ENCODE data around the gene PAPOLA.

PAPOLA gene

GRCh38 chr14:96583569-96584041 is 81.4 kb downstream of the PAPOLA start:
- no peak overlapping the region for H3K4me3 ChIP-seq (ENCODE audit: low read depth, low read length)
- DNase-seq (ENCODE audit: low read depth) = no peak
- TF ChIP-seq CTCF (IDR thresholded peaks at IDR 0.05; ENCODE audit: insufficient read depth, low read depth, low read length, missing control alignments) = no peak

- peak; percentile 72 for DNase-seq (ENCODE audit: low read depth)
- no peak overlapping the region for H3K4me3 ChIP-seq (ENCODE audit: low read depth, low read length)
- peak; percentile 53 for TF ChIP-seq CTCF (IDR thresholded peaks at IDR 0.05; ENCODE audit: insufficient read depth, low read depth, low read length, missing control alignments)
Observed at GRCh38 chr14:96584199-96584906, 82.2 kb downstream of the PAPOLA start.

GRCh38 chr14:96584907-96585671 is 82.9 kb downstream of the PAPOLA start:
- H3K4me3 ChIP-seq (ENCODE audit: low read depth, low read length) = no peak overlapping the region
- TF ChIP-seq CTCF (IDR thresholded peaks at IDR 0.05; ENCODE audit: insufficient read depth, low read depth, low read length, missing control alignments) = no peak
- DNase-seq (ENCODE audit: low read depth) = no peak

- no peak for DNase-seq (ENCODE audit: low read depth)
- no peak overlapping the region for H3K4me3 ChIP-seq (ENCODE audit: low read depth, low read length)
- TF ChIP-seq CTCF (IDR thresholded peaks at IDR 0.05; ENCODE audit: insufficient read depth, low read depth, low read length, missing control alignments) = no peak
Observed at GRCh38 chr14:96585672-96586013, 83.5 kb downstream of the PAPOLA start.

- no peak for DNase-seq (ENCODE audit: low read depth)
- TF ChIP-seq CTCF (IDR thresholded peaks at IDR 0.05; ENCODE audit: insufficient read depth, low read depth, low read length, missing control alignments) = no peak
- no peak overlapping the region for H3K4me3 ChIP-seq (ENCODE audit: low read depth, low read length)
Observed at GRCh38 chr14:96586056-96586455, 83.9 kb downstream of the PAPOLA start.

GRCh38 chr14:96586921-96587822 is 85.0 kb downstream of the PAPOLA start:
- DNase-seq (ENCODE audit: low read depth) = no peak
- no peak overlapping the region for H3K4me3 ChIP-seq (ENCODE audit: low read depth, low read length)
- no peak for TF ChIP-seq CTCF (IDR thresholded peaks at IDR 0.05; ENCODE audit: insufficient read depth, low read depth, low read length, missing control alignments)

Measured in GM12865 (cell line).